Stimulated activated CD8-positive, alpha-beta memory T cell treated with anti-CD3 and anti-CD28 coated beads, Interleukin-15, amount 100 ng/mL, for 24 hours (primary cell): ENCODE measurements around the gene GPM6B.

Source experiments
- DNase-seq: peaks from one replicate; pipeline ENCODE4 v3.0.0-alpha.2; 2020; ENCODE audit warnings: low read depth

GPM6B gene, protein sequence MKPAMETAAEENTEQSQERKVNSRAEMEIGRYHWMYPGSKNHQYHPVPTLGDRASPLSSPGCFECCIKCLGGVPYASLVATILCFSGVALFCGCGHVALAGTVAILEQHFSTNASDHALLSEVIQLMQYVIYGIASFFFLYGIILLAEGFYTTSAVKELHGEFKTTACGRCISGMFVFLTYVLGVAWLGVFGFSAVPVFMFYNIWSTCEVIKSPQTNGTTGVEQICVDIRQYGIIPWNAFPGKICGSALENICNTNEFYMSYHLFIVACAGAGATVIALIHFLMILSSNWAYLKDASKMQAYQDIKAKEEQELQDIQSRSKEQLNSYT

DNA sequence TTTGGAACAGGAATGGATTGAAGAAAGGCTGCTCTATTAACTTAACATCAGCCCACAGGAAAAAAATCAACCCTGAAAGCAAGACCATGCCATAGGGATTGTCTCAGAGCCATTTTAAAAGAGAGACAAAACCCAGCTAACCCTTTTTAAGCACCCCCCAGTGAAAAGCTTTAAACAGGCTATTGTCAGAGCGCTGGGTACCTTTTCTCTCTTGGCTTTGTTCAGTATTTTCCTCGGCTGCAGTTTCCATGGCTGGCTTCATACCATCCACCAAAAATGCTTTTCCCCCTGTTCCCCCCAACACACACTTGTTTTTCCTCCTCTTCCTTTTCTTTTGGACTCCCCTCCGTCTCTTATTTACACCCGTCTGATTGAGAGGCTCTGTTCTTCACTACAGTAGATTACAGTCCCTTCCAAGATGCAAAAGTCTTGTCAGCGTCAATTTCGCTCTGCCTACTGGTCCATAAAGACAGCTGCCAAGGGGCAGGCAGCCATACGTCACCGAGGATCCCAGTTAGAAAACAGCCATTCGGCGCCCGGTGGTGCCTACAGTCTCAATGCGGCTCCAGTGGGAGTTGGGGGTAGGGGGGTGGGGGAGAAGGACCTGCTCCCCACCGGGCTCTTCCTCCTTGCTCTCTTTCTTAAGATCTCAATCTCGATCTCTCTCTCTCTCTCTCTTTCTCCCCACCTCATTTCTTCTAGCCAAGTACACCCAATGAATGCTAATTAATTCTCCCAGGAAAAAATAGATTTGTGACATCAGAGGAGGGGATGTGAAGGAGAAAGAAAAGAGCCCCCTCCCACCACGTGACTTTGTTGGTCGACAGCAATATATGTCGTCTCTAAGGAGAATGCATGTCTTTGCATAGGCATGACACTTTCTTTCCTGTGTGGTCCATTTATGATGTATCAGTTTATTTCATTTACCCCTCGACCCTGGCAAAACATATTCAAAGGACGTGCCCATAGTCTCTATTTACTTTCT lies at the start of gene GPM6B:
Gene GPM6B (minus strand): TSS at position 451 of the 985 bp plus-strand sequence. CDS start 189 bp downstream, at position 262.
- DNase-seq = no peak

DNA sequence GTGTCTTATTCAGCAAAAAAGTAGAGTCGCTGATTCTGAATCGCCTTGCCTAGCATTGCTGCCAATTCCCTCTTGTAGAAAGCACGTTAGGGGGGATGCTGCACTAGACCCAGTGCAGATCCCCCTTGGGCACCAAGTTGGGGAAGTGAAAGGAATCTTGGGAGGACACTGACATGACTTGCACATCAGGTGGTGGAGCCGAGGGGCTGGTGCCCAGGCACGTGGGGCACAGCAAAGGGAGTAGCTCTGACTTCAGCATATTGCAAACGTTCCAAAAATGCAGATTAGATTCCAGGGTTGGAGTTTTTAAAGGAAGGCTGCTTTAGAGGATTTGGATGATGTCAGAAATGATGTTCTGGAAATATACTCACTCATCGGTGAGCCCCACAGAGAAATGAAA lies 47.4 kb upstream of the GPM6B start:
- no peak for DNase-seq

DNA sequence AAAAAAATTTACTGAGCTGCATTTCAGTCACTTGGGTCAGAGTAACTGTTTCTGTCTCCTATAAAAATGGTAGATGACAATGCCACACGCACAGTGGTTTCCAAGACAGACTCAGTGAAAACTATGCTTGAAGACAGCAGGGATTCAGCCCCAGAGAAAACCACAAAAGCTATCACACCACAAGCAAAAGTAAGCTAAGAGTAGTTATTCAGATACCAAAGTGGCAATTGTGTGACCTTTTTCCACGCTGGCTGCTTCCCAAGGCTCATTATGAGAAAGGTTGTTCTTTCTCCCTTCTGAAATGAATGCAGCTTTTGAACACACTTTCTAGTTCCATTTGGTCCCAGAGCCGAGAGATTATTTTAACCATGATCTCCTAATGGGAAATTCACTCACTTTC lies 46.4 kb upstream of the GPM6B start:
- no peak for DNase-seq

DNA sequence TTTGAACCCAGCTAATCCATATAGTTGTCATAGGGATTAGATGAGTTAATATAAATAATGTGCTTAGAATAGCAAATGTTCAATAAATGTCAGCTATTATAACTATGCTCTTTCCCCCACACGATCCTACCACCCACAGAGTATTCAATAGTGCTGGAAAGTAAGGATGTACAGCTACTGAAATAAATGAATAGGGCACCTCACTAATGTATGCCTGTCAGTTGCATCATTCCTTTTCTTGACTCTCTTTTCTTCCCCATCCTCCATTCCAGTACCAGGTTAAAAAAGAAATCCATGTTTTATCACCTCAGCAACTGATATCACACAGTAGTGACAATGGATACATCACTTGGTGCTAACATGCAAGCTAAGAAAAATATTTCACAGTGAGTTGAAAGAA lies 42.8 kb upstream of the GPM6B start:
- no peak for DNase-seq

DNA sequence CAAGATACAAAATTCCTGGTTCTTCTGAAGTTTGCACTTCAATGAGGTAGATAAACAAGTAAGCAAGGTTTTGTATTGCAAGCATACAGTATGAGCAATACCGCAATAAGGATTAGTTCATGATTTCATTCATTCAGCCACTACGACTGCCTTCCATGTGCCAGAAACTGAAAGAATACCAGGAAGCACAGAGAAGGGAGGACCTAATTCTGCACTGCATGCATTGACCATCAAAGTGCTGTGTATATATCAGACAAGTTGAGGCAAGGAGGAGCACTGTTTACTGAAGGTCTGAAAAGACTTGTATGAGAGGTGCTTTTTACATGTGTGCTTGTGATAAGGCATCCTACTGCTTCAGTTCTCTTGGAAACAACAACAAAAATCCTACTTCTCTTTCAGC lies 40.9 kb upstream of the GPM6B start:
- DNase-seq = no peak

DNA sequence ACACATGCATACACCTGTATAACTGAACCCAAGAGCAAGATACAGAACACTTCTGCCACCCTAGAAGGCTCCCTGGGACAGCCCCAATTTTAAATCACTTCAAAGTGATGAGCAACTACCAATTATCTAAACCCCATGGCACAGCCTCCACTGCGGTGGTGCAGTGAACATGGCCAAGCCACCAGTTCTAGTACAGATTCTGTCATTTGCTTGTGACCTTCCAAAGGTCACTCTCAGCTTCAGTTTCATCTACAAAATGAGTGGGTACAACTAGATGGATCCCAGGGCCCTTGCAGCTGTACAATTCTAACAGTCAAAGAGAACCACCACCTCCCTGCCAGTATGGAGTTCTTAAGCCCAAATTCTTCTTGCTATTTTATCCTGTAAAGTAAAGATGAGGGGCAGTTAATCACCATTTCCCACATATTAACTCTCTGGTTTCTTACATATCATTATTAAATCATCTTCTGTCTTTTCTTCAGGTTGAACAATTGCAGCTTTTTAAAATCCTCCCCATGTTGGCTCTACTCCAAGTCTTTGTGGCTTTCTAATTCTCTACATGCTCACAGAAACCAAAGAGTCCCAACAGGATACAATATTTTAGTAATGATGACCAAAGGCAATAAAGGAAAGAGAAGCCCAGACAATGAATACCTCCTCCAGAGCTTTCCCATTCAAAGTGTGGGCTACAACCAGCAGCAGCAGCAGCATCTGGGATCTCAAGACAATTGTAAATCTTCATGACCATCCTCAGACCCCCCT lies 39.0 kb upstream of the GPM6B start:
- no peak for DNase-seq

DNA sequence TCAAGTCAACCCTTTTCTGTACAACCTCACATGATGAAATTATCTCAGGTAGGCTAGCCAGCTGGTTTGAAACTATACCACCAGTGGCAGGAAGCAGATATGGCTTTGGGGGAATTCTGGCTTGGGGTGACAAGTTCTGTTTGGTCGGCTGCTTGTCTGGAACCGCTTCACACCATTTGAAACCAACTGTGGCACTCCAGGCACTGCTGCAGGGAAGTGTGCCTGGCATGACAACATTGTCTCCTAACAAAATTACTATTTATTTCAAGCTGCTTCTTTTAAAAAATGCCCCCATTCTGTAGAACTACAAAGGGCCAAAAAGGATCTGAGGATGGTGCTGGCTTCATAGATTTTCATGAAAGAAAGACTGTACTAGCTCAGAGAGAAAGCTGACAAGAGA lies 37.1 kb upstream of the GPM6B start:
- no peak for DNase-seq

DNA sequence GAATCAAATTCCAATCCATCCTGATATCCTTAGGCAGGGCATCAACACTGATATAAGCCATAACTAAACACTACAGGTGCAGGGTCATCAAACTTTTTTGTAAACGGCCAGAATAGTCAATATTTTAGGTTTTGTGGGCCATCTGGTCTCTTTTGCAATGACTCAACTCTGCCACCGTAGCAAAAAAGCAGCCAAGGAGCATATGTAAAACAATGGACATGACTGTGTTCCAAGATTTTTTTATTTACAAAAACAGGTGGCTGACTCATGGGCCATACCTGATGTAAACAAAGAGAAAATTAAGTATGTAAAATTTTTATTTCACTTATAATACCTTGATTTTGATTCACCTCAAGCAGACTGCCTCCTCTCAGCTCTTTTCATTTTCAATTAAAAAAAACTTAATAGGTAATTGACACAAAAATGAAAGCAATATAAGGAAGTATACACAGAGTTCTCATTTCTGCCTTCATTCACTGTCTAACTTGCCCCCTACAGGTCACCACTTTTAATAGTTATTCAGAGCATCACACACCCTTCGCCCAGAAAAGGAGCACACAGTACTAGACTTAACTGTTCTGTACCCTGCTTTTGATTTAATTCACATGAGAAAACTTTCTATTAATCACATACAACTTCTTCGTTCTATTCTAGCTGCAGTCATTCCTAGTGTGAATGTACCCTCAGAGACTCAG lies 35.3 kb upstream of the GPM6B start:
- no peak for DNase-seq

DNA sequence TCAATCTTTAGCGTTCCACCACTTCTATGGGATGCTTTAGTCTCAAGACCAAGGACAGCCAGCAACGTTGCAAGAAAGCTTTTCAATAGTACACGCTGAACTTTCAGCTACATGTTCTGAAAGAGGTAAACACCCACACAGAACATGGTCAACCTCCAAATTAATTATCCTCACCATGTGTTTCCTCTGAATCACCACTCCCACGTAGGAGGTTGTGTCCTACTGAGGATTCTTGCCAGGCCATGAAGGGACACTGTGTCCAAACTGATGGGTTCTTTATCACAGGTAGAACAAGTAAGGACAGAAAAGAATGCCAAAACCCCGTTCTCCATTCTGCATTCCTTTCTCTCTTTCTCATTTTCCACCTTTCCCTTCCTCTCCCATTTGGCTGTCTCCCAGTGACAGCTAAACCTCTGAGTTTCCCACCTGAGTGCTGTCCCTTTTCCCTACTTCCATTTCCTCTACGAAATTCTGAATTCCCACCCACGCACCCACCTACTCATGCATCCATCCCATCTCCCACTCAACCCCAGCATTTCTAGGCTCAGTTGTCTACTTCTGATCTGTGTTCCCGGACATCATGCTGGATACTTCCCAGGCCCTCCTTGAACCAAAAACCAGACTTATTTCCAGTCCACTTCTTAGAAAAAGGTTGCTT lies 29.0 kb upstream of the GPM6B start:
- DNase-seq = no peak

DNA sequence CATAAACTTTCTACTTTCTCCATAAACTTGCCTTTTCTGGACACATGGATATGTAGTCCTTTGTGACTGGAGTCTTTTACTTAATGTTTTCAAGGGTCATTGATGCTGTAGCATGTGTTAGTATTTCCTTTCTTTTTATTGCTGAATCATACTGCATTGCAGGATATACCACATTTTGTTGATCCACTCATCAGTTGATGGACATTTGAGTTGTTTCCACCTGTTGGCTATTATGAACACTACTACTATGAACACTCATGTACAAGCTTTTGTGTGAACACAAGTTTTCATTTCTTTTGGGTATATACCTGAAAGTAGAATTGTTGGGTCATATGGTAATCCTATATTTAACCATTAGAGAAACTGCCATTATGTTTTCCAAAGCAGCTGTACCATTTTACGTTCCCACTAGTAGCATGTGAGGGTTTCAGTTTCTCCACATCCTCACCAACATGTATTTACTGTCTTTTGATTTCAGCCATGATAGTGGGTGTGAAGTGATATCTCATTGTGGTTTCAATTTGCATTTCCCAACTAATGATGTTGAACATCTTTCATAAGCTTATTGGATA lies 26.3 kb upstream of the GPM6B start:
- no peak for DNase-seq

DNA sequence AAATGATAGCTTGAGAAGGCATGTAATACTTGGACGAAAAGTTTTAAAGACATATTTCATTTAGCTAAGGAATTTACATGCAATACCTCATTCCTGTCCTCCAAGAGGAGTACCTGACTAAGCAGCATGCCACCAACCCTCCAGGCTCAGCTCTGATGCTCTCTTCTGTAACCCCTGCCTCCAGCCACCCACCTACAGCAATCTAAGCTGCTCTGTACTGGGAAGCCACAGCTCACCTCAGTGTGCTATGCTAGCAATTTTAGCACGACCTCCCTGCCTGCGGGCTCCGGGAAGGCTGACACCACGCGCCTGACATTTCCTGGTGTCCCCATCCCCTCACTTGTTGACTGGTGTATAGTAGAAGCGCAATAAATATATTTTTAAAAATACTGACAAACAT lies 23.2 kb upstream of the GPM6B start:
- DNase-seq = no peak

DNA sequence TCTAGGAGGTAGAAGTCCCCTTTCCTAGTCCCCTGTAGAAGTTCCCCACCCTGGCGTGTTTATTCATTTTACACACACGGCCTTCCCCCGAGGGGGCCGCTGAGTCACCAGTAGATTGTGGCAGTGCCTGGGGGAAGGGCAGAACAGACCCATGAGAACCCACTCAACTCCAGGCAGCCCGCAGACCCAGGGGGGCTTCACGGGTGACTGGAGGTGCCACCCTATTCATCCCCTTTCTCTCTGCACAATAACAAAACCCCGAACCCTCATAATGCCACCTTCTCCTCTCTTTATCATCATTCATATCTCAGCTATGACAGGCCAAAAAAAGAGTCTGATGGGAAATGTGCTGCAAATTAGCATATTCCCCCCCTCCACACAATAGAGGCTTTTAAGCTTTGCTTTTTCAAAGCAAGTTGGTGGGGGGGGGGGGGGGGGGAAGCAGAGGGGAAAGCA lies 20.4 kb upstream of the GPM6B start:
- DNase-seq = no peak

DNA sequence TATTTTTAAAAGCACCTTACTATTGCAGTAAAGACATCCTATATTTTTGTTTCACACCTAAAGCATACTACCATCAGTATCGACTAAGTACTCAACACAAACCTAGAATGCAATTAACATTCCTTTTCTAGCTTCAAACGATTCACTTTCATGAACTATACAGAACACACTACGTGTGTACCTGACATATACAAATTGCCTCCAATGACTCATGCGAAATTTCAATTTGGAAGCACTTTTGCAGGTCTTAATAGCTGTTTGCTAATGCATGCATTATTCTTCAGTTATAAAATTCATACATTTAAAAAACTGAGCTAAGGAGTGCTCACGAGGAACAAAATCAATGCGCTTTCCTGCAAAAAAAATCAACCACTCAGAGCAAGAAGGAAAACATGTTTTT lies 19.7 kb upstream of the GPM6B start:
- no peak for DNase-seq

DNA sequence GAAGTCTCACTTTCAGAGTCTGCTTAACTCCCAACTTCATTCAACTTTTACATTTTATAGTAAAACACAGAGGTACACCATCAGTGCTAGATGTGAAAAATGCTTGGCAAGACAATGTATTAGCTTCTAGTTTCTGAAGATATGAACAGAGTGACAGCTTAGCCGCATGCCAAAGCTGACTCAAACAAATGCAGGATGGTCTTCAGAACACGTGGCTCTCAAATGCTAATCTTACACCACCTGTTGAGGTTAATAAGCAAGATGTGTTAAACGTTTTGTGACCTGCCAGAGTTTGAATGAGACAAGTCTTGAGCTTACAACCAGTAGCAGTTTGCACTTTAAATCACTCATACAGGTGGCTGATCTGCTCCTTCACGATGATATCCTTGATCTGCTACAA lies 18.9 kb upstream of the GPM6B start:
- no peak for DNase-seq

DNA sequence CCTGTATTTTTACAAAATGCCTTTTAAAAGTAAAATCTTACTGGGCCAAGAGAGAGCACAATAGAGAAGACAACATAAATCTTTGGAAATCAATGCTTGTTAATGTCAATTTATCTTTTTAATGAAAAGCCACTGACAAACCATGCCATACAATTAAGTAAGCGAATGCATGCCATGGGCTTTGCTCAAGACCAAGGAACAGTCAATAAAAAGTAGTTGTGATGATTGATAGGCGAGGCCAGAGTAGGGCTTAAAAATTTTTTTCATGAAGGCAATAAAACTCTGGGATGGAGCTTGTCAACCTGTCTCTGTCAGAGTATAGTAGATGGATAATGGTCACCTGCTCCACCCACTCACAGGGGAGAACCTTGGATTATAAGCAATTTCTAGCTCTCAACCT lies 17.5 kb upstream of the GPM6B start:
- no peak for DNase-seq

DNA sequence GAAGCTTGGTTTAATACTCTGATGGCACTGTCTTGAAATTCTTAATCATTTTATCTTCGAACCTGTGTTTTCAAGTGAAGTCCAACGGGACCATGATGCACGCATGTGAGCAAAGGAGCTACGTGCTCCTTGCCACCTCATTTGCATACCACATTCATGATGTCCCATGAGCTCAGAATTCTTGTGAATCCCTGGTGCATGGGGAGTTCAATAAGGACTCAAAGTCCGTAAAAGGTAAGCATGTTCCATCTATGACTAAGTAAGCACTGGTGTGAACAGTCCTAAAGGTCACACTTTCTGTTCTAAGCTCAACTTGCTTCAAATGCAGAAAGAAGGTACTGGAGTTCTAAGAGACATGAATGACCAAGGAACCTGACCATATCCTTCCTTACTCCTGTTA lies 13.1 kb upstream of the GPM6B start:
- DNase-seq = no peak

DNA sequence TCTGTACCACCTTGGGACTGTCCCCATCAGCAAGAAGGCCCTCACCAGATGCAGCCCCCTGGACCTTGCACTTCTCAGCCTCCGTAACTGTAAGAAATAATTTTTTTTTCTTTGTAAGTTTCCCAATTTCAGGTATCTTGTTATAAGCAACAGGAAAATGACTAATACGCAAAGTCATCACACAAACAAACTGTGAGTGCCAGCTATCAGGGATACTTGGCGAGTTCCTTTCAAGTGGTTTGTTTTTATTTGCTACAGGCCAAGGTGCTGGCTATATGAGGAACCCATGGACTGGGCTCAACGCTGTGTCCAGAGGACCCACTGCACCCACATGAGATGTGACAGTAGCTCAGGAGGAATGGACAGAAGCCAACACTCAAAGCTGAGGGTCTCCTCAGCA lies 11.5 kb upstream of the GPM6B start:
- DNase-seq = no peak

DNA sequence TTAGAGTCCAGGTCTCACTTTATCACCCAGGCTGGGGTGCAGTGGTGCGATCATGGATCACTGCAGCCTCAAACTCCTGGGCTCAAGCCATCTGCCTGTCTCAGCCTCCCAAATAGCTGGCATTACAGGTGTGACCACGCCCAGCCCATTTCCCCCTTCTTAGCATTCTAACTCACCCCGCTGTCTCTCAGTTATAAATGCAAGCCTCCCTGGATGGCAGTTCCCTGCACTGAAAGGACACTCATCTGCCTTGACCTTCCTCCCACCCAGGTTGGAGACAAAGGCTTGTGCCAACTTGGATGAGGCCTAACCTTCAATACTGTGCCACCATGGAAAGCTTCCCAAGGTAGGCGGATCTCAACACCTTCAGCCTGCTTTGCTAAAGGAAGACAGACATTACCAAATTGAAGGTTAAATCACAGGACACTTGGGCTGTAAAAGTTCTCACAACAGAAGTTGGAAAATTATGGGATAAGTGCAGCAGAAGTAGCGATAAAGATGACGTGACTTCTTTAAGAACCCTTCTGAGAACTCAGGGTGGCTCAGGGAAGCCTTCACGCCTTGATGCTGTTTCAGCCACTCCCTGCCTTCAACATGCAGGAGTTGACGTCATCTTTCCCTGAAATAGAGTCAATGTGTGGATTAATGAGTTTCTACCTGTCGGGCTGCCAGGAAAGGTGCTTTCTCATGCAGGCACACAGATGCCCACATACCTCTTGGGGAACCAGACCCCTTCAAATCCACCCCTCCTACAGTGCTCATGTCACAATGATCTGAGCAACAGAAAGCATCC lies 10.6 kb upstream of the GPM6B start:
- no peak for DNase-seq

DNA sequence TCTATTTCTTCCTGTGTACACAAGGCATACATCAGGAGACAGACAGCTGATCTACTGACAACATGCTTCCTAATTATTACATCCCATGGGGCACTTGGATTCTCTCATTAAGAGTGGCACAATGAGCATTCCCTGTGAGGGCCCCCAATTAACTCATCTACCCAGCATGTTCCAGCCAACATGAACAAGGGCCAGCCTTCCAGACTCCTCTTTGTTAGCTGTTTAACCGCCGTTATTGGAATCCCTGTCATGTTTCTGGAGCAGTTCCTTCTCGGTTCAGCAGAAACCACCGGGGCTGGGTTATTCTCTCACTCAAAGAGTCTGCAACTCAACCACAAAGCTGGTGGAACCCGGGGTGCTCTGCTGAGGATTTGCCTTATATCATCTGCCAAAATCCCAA lies 9.9 kb upstream of the GPM6B start:
- DNase-seq = no peak

DNA sequence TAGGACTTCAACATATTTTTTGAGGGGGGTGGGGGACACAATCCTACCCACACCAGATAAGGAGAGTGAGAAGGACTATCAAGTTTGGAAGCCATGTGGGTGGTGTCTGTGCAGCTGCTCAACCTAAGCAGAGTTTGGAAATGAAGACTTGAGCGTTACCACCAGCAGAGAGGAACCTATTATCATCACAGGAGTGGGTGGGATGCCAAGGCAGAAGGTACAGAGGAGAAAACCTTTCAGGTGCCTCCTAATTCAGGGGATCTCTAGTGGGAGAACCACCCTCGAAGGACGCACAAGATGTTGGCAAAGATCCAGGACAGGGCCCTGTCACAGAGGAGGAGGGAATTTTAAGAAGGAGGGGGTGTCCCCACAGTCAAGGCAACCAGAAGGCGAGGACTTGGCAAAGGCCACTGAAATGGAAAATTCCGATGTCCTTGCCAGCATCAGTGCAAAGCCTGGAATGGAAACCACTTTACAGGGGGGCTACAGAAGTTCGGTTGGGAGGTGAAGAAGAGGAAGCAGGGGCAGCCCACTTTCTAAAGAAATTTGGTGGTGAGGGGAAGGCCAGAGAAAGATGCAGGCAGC lies 8.4 kb upstream of the GPM6B start:
- DNase-seq = no peak
